ENCODE results near the gene ASXL1. TPM values are rescaled to one million over a fixed set of nuclear protein-coding genes. Genes with fewer than 3 reads are reported as not detected.

Gene ASXL1
- total and polyA plus RNA-seq, 9 of the 15 experiments (the other 6 are each of a cell fraction or from before 2014, with no cell fraction given): 6.5 to 65.3 (median 32.3) TPM

DNA sequence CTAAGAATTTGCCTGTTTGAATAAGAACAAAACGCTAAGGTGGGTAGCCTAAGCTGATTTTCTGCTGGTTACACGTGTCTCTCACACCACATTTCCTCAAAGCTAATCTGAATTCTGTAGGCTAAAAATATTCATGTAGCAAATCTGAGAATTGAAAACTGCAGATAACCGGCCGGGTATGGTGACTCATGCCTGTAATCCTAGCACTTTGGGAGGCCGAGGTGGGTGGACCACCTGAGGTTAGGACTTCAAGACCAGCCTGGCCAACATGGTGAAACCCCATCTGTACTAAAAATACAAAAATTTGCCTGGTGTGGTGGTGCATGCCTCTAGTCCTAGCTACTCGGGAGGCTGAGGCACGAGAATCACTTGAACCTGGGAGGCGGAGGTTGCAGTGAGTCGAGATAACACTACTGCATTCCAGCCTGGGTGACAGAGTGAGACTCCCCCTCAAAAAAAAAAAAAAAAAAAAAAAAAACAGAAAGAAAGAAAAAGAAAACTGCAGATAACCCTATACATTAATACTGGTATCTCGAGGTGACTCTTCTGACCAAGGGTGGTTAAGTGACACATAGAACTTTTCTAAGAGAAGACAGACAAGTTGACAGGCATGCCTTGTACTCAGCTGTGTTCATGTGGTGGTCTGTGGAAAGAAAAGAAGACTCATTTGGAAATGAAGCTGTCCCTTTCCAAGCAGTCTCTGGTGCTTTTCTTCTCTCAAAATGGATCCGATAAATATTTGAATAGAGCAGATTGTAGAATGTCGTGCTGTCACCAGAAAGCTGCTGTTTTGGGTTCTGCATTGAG, 24.7 kb upstream of the ASXL1 start (continued):
- TF ChIP-seq, protein P1, sequence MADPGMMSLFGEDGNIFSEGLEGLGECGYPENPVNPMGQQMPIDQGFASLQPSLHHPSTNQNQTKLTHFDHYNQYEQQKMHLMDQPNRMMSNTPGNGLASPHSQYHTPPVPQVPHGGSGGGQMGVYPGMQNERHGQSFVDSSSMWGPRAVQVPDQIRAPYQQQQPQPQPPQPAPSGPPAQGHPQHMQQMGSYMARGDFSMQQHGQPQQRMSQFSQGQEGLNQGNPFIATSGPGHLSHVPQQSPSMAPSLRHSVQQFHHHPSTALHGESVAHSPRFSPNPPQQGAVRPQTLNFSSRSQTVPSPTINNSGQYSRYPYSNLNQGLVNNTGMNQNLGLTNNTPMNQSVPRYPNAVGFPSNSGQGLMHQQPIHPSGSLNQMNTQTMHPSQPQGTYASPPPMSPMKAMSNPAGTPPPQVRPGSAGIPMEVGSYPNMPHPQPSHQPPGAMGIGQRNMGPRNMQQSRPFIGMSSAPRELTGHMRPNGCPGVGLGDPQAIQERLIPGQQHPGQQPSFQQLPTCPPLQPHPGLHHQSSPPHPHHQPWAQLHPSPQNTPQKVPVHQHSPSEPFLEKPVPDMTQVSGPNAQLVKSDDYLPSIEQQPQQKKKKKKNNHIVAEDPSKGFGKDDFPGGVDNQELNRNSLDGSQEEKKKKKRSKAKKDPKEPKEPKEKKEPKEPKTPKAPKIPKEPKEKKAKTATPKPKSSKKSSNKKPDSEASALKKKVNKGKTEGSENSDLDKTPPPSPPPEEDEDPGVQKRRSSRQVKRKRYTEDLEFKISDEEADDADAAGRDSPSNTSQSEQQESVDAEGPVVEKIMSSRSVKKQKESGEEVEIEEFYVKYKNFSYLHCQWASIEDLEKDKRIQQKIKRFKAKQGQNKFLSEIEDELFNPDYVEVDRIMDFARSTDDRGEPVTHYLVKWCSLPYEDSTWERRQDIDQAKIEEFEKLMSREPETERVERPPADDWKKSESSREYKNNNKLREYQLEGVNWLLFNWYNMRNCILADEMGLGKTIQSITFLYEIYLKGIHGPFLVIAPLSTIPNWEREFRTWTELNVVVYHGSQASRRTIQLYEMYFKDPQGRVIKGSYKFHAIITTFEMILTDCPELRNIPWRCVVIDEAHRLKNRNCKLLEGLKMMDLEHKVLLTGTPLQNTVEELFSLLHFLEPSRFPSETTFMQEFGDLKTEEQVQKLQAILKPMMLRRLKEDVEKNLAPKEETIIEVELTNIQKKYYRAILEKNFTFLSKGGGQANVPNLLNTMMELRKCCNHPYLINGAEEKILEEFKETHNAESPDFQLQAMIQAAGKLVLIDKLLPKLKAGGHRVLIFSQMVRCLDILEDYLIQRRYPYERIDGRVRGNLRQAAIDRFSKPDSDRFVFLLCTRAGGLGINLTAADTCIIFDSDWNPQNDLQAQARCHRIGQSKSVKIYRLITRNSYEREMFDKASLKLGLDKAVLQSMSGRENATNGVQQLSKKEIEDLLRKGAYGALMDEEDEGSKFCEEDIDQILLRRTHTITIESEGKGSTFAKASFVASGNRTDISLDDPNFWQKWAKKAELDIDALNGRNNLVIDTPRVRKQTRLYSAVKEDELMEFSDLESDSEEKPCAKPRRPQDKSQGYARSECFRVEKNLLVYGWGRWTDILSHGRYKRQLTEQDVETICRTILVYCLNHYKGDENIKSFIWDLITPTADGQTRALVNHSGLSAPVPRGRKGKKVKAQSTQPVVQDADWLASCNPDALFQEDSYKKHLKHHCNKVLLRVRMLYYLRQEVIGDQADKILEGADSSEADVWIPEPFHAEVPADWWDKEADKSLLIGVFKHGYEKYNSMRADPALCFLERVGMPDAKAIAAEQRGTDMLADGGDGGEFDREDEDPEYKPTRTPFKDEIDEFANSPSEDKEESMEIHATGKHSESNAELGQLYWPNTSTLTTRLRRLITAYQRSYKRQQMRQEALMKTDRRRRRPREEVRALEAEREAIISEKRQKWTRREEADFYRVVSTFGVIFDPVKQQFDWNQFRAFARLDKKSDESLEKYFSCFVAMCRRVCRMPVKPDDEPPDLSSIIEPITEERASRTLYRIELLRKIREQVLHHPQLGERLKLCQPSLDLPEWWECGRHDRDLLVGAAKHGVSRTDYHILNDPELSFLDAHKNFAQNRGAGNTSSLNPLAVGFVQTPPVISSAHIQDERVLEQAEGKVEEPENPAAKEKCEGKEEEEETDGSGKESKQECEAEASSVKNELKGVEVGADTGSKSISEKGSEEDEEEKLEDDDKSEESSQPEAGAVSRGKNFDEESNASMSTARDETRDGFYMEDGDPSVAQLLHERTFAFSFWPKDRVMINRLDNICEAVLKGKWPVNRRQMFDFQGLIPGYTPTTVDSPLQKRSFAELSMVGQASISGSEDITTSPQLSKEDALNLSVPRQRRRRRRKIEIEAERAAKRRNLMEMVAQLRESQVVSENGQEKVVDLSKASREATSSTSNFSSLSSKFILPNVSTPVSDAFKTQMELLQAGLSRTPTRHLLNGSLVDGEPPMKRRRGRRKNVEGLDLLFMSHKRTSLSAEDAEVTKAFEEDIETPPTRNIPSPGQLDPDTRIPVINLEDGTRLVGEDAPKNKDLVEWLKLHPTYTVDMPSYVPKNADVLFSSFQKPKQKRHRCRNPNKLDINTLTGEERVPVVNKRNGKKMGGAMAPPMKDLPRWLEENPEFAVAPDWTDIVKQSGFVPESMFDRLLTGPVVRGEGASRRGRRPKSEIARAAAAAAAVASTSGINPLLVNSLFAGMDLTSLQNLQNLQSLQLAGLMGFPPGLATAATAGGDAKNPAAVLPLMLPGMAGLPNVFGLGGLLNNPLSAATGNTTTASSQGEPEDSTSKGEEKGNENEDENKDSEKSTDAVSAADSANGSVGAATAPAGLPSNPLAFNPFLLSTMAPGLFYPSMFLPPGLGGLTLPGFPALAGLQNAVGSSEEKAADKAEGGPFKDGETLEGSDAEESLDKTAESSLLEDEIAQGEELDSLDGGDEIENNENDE (IDR thresholded peaks at IDR 0.05; ENCODE audit: low read depth, low read length): no peak
- TF ChIP-seq HDAC3 (IDR thresholded peaks at IDR 0.05; ENCODE audit: borderline replicate concordance, partially characterized antibody) (no peak), ETV1 (tag; conservative IDR thresholded peaks at IDR 0.05; ENCODE audit: low read depth) (no peak), NFE2 (IDR thresholded peaks at IDR 0.05; ENCODE audit: low read depth) (peak; percentile 21; the same call in 1 of the 2 replicates), EZH2 (IDR thresholded peaks at IDR 0.05; ENCODE audit: borderline replicate concordance, low read depth, low read length) (no peak), HSF4 (CRISPR knock-in tag; IDR thresholded peaks at IDR 0.05; ENCODE audit: borderline replicate concordance) (no peak), ZNF764 (CRISPR knock-in tag; IDR thresholded peaks at IDR 0.05; ENCODE audit: low read depth) (no peak), ZNF354B (CRISPR knock-in tag; IDR thresholded peaks at IDR 0.05) (no peak), ZFP36 (IDR thresholded peaks at IDR 0.05; ENCODE audit: low read depth, low read length, partially characterized antibody) (no peak), MBD2 (IDR thresholded peaks at IDR 0.05; ENCODE audit: borderline replicate concordance, low read depth) (no peak)
- TF ChIP-seq, protein P2, sequence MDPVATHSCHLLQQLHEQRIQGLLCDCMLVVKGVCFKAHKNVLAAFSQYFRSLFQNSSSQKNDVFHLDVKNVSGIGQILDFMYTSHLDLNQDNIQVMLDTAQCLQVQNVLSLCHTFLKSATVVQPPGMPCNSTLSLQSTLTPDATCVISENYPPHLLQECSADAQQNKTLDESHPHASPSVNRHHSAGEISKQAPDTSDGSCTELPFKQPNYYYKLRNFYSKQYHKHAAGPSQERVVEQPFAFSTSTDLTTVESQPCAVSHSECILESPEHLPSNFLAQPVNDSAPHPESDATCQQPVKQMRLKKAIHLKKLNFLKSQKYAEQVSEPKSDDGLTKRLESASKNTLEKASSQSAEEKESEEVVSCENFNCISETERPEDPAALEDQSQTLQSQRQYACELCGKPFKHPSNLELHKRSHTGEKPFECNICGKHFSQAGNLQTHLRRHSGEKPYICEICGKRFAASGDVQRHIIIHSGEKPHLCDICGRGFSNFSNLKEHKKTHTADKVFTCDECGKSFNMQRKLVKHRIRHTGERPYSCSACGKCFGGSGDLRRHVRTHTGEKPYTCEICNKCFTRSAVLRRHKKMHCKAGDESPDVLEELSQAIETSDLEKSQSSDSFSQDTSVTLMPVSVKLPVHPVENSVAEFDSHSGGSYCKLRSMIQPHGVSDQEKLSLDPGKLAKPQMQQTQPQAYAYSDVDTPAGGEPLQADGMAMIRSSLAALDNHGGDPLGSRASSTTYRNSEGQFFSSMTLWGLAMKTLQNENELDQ (CRISPR knock-in tag; IDR thresholded peaks at IDR 0.05; ENCODE audit: borderline replicate concordance): no peak
- TF ChIP-seq, protein P3, sequence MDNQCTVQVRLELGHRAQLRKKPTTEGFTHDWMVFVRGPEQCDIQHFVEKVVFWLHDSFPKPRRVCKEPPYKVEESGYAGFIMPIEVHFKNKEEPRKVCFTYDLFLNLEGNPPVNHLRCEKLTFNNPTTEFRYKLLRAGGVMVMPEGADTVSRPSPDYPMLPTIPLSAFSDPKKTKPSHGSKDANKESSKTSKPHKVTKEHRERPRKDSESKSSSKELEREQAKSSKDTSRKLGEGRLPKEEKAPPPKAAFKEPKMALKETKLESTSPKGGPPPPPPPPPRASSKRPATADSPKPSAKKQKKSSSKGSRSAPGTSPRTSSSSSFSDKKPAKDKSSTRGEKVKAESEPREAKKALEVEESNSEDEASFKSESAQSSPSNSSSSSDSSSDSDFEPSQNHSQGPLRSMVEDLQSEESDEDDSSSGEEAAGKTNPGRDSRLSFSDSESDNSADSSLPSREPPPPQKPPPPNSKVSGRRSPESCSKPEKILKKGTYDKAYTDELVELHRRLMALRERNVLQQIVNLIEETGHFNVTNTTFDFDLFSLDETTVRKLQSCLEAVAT (IDR thresholded peaks at IDR 0.05): no peak
